ENCODE results near the gene TDRD12.
"Not testable (repeated sequence)": the region's sequence is repeated elsewhere in the genome, so short reads cannot be mapped to it uniquely, and the experiment has no call there.

The TDRD12 gene

GRCh38 chr19:32746631-32747196 is 27.1 kb downstream of the TDRD12 start:
- not testable (repeated sequence) for DNase-seq (ENCODE audit: low spot score)

- DNase-seq (ENCODE audit: low spot score) = peak; percentile 26
These were observed 28.9 kb downstream of the TDRD12 start for GRCh38 chr19:32748497-32748896.

GRCh38 chr19:32748948-32749347 is 29.4 kb downstream of the TDRD12 start:
- DNase-seq (ENCODE audit: low spot score) = no peak

- DNase-seq (ENCODE audit: low spot score) = no peak
These were observed 29.8 kb downstream of the TDRD12 start for GRCh38 chr19:32749361-32749760.

- no peak for DNase-seq (ENCODE audit: low spot score)
These were observed 31.0 kb downstream of the TDRD12 start for GRCh38 chr19:32750441-32751055.

- DNase-seq (ENCODE audit: low spot score) = no peak
These were observed 31.5 kb downstream of the TDRD12 start for GRCh38 chr19:32751066-32751465.

GRCh38 chr19:32757189-32757588 is 37.6 kb downstream of the TDRD12 start:
- DNase-seq (ENCODE audit: low spot score) = no peak

- not testable (repeated sequence) for DNase-seq (ENCODE audit: low spot score)
These were observed 45.8 kb downstream of the TDRD12 start for GRCh38 chr19:32765365-32765764.

GRCh38 chr19:32767951-32768679 is 48.5 kb downstream of the TDRD12 start:
- no peak for DNase-seq (ENCODE audit: low spot score)

- DNase-seq (ENCODE audit: low spot score) = no peak
These were observed 52.0 kb downstream of the TDRD12 start for GRCh38 chr19:32771596-32771995.

- no peak for DNase-seq (ENCODE audit: low spot score)
These were observed 53.6 kb downstream of the TDRD12 start for GRCh38 chr19:32773126-32773525.

GRCh38 chr19:32779082-32779481 is 59.5 kb downstream of the TDRD12 start:
- no peak for DNase-seq (ENCODE audit: low spot score)

- no peak for DNase-seq (ENCODE audit: low spot score)
These were observed 61.7 kb downstream of the TDRD12 start for GRCh38 chr19:32781280-32781679.

- not testable (repeated sequence) for DNase-seq (ENCODE audit: low spot score)
These were observed 62.5 kb downstream of the TDRD12 start for GRCh38 chr19:32782089-32782488.

GRCh38 chr19:32787161-32787813 is 67.7 kb downstream of the TDRD12 start:
- DNase-seq (ENCODE audit: low spot score) = not testable (repeated sequence)

GRCh38 chr19:32787895-32788294 is 68.3 kb downstream of the TDRD12 start:
- not testable (repeated sequence) for DNase-seq (ENCODE audit: low spot score)

- no peak for DNase-seq (ENCODE audit: low spot score)
These were observed 69.9 kb downstream of the TDRD12 start for GRCh38 chr19:32789429-32789828.

GRCh38 chr19:32798201-32798600 is 78.6 kb downstream of the TDRD12 start:
- no peak for DNase-seq (ENCODE audit: low spot score)

GRCh38 chr19:32800191-32800590 is 80.6 kb downstream of the TDRD12 start:
- DNase-seq (ENCODE audit: low spot score) = no peak

GRCh38 chr19:32800754-32801153 is 81.2 kb downstream of the TDRD12 start:
- DNase-seq (ENCODE audit: low spot score) = no peak

- DNase-seq (ENCODE audit: low spot score) = no peak
These were observed 83.3 kb downstream of the TDRD12 start for GRCh38 chr19:32802840-32803239.

- no peak for DNase-seq (ENCODE audit: low spot score)
These were observed 88.7 kb downstream of the TDRD12 start for GRCh38 chr19:32808236-32808635.

GRCh38 chr19:32809254-32809653 is 89.7 kb downstream of the TDRD12 start:
- no peak for DNase-seq (ENCODE audit: low spot score)
